Stimulated activated CD8-positive, alpha-beta memory T cell treated with anti-CD3 and anti-CD28 coated beads, Interleukin-15, amount 100 ng/mL, for 24 hours (primary cell): Measurements from ENCODE around the gene EHBP1L1.
A peak's percentile ranks its signal among the peaks of the same experiment; 100 is the strongest.

ENCODE experiments used
- DNase-seq: peaks from one replicate; pipeline ENCODE4 v3.0.0-alpha.2; 2020; ENCODE audit warnings: low read depth

The EHBP1L1 gene

DNA sequence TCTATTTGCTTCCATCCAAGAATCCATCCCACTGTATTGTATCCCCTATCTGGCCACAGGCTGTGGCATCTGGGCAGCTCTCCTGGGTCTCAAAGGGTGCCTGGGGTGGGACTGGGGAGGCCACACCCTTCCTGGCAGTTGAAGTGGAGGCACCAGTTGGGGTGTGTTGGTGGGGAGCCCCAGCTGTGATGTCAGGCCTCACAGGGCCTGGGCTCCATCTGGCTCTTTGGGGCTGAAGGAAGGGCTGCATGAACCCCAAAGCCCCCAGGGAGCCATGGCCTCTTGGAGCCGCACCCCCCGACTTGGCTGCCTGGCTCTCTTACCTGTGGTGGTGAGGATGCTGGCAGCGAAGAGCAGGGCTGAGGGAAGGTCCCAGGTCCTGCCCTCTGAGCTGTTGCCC lies 19.3 kb downstream of the EHBP1L1 start:
- no peak for DNase-seq

DNA sequence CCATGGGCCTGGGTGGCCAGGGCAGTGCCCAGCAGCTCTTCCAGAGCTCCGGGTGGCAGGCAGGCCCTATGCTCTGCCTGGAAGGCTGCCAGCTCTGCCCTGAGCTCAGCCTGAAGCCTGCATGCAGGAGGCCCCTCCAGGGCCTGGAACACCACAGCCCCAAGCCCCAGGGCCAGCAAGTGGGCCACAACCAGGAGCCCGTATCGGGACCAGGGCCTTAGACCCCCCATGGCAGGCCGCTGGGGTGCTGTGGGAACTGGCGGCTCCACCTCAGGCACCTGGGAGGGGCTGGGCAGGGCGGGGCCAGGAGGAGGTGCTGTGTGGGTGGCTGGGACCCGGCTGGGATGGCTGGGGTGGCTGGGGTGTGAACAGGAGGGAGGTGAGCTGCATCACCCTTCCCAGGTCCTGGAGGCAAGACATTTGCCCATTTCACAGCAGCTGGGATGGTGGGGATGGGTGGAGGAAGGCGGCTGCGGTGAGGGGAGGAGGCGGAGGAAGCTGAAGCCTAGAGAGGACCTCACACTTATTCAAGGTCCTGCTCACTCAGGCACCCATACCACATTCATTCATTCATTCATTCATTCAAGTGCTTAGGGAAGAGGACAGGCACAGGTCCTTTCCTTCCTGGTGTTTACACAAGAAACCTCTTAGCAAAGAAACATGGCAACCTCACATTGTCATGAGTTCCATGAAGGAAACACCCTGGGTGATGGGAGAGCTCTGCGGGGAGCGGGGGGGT lies 19.9 kb downstream of the EHBP1L1 start, which contains the start of gene KCNK7:
TSS of gene KCNK7 (minus strand) at position 258 of the 739 bp plus-strand sequence. CDS start at position 230, 28 bp downstream.
- DNase-seq = no peak

DNA sequence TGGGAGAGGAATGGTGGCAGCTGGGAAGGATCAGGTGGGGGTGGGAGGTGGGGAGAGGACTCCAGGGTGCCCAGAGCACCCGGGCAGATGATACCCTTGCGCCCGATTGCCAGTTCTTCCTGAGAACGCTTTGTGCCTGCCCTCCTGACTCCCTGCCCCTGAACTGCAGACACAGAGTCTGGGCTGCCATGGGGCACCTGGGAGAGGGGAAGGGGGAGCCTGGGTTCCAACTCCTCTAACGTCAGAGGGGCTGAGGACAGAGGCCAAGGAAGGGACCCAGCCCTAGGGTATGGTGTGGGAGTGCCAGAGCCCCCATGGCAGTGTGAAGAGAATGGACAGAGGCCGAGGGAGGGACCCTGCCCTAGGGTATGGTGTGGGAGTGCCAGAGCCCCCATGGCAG lies 20.7 kb downstream of the EHBP1L1 start:
- DNase-seq = no peak

DNA sequence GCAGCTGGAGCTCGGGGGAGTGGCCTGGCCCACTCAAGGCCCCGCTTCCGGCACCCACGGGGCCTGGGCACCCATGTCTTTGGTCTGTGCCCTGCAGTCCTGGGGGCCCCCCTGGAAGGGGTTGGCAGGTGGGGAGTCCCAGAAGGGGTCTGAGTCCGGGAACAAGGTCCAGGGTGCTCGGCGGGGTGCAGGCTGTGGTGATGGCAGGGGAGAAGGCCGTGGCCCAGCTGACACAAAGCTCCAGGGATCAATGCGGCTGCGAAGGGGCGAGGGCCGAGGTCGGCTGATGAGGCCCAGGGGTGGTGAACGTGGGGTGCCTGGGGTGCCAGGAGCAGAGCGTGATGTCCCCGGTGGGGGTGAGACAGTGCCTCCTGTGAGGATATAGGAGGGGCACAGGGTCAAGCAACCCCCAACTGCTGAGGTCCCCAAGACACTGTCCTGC lies 22.4 kb downstream of the EHBP1L1 start:
- DNase-seq = no peak

DNA sequence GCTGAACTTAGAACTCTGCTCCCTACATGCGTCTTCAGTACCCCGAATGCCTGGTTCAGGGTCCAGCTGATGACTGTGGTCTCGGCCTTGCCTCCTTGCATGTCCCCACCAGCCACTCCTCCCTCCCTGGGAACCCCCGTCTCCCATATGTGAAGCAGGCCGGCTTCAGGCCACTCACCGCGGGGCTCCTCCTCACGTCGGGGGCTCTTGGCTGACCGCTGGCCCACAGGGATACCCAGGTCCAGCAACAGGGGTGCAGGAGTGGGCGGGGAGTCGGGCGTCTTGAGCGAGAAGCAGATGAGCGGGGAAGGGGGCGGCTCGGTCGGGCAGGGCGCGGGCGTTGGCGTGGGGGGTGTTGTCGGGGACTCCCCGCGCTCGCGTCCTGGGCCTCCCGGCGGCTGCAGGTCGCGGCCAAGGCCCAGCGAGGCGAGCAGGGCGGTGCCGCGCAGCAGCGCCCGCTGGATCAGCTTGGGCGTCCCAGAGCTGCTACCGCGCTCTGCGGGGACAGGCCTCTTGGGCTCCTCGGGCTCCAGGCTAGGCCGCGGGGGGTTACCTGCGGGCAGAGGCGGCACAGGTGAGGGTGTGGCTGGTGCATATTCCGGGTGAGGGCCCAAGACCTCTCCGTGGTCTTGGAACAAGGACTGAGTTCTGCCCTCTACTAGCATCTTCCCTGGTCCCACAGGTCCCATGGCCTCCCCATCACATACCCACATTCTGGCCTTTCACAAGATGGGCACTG lies 23.5 kb downstream of the EHBP1L1 start:
- DNase-seq = no peak

DNA sequence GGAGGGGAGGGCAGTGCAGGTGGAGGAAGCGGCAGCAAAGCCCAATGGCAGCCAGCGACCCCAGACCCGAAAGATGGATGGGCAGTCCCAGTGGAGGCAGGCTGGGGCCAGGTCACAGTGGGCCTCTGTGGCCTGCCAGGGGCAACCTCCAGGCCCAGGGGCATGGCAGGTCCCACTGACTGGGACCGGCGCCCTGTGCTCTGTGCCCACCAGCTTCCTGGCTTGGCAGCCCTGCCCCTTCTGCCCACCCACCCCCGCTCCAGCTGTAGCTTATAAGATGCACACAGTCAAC lies 24.0 kb downstream of the EHBP1L1 start:
- DNase-seq = no peak

DNA sequence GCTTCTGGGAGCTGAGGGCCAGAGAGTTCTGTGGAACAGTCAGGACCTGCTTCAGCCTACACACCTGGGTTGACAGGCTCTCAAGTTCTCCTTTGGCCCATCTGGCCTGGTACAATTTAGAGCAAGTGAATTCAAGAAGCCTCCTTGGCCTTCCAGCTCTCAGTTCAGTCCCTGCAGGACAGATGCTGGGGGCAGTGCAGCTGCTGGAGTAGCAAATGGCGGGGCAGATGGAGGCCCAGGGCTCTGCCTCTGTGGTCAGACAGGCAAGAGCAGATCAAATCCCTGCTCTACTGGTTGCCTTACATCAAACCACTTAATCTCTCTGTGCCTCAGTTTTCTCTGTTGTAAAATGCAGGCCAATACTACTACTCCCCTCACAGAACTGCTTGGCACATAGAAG lies 28.4 kb downstream of the EHBP1L1 start:
- DNase-seq = no peak

DNA sequence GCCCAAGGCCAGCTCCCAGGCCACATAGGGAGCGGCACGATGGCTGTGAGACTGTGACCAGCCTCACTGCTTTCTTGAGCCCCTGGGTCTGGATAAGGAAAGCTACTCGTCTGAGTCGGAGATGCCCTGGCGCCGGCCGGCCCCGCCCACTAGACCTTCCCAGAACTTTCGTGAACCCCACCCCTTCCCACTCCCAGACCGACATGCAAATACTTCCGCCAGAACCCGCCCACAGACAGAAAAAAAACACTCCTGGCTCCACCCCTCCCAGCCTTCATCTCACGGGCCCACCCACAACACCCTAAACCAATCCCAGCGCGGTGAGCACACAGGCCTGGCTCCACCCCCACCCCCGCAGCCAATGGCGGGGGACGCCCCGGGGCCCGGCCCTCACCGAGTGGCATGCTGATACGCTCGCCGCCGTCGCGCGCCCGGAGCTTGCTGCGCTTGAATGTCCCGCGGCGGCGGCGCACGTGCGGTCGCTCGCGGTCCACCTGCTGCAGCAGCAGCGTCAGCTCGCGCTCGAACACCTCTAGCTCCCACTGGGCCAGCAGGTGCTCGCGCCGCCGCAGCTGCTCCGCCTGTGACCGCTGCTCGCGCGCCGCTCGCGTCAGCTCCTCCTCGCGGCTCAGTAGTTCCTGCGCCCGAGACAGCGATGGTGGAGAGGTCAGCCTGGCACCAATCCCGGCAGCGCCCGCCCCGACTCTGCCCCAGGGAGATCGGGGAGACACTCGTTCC lies 31.2 kb downstream of the EHBP1L1 start:
- no peak for DNase-seq

DNA sequence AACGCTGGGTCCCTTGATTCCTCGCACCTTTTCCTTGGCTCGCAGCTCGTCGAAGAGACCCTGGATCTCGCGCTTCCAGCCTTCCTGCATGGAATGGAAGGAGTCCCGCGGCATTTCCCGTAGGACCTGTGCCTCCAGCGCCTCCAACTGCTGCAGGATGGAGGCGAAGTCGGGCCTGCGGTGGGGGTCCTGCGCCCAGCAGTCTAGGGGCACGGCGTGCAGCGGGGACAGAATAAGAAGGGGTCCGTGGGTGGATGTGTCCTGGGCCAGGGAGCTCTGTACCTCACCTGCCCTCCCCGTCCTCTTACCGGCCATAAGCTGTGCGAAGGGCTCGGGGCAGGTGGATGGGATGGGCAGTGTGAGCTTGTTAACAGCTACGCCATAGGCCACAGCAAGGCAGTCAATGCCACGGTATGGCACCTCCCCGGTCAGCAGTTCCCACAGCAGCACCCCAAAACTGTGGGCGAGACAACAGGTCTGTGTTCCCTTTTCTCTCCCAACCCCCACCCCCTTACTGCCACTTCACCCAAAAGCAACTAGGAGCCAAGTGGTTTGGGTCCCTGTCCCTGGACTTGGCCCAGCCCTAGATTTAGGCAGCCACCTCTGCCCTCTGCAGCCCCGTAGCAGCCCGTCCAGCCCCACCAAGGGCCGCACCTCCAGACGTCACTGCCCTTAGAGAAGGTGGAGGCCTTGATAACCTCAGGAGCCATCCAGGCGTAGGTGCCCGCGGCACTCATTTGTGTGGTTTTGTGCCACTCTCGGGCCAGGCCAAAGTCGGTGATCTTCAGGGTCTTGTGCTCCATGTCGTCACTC lies 32.0 kb downstream of the EHBP1L1 start:
- no peak for DNase-seq

DNA sequence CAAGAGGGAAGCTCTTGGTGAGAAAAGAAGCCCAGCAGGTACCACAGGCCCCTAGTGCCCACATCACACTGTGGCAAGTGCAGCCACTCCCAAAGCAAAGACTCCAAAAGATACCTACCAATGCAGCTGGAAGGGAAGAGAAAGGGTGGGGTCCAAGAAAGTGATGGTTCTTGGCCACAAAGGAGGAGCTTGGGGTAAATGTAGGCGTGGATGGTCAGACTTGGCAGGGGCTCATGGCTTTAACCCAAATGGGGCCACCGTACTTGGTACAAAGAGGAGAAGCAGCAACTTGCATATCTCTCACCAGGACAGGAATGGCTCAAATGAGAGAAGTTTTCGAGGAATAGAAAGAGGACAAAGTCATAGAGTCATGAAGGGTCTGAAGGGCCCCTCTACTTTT lies 33.4 kb downstream of the EHBP1L1 start:
- DNase-seq = no peak

DNA sequence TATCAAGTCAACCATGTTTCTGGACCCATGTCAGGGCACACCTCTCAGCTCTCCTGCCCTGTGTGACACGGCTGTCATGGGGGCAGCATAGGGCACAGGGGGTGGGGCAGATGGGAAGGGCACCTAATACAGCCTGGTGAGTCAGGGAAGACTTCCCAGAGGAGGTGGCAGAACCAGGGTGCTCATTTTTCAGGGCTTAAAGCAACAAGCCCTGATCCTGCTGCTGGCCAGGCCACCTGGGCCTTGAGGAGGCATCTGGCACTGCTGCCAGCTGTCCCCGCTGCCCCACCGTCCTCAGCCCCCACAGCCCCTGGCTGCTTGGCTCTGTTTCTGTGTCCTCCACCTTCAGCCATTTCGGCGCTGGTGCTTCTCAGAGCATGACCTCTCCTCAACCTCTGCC lies 33.8 kb downstream of the EHBP1L1 start:
- DNase-seq = no peak

DNA sequence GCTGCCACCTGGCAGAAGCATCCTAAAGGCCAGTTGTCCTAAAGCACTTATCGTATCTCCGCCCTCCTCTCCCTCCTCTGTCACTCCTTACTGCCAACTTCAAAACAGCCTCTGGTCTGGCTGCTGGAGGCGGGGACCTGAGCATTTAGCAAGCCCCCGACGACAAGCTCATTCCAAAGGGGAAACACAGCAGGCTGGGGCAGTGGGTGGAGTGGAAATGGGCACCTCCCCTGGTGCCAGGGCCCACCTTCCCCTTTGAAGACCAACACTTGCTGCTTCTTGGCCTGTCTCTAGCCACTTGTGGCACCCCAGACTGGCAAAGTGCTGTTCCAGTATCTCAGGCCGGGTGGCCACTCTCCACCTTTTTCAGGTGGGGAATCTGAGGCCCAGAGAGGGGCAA lies 34.6 kb downstream of the EHBP1L1 start:
- DNase-seq = no peak

DNA sequence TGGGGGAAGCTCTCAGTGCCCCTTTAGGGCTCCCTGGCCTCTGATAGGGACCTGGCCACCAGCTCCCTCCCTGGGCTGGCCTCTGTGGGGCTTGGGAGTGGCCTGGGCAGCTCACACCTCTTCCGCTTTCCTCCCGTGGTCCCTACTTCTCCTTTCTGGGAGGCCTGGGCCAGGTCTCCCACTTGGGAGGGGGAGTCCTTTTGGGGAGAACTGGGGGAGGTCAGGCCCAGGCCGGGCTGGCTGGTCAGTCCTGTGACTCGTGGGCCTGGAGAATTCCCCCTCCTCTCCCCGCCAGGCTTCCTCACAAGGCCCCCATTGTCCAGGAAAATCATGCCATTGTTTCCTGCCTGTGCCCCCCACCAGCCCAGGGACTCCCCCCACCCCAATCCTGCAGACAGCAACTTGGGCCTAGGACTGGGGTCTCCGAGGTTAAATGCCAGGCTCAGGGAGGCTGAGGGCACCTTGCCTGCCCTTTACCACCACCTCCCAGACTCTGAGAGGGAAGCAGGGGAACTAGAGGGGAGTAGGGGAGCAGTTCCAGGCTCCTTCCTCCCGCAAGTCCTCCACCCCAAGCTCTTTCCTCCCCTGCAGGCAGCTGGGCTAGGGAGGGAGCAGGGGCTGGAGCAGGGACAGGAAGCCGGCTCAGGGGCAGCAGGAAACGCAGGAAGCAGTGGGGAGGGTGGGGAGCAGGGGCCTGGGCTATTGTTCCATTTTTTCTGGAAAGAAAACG lies 35.3 kb downstream of the EHBP1L1 start:
- no peak for DNase-seq

DNA sequence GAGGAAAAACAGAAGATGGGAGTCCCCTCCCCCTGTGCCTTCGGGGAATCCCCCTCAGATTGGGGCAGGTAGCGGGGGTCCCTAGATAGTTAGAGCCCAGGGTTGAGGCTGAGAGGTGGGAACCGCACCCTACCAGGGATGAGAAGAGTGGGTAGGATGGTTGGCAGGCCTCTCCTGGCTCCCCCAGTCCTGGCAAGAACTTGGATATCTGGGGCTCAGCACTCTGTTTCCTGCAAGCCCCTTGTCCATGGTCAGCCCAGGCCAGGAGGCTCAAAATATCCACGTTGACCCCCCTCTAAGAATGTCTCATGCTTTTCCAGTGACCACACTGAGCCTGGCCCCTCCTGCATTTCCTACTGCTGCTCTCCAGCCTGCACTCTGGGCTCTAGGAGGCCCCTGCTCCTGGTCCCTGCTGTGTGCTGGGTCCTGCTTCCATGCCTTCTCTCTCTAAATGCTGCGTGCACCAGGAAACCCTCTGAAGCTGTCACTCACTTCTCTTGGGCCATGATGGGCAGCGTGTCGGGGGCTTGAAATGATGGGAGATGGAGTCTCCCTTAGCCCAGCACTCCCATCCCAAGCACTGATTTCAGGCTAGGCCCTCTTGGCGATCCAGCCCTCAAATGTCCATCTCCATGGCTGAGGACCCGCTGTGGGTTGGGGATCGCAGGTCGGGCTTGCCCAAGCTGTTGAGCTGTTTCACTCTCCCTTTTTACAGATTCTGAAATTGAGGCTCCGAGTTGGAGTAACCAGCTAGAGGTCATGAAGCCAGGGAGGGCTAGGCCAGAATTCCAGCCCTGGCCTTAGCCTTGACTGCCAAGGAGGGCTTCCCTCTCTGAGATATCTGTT lies 36.1 kb downstream of the EHBP1L1 start:
- no peak for DNase-seq

DNA sequence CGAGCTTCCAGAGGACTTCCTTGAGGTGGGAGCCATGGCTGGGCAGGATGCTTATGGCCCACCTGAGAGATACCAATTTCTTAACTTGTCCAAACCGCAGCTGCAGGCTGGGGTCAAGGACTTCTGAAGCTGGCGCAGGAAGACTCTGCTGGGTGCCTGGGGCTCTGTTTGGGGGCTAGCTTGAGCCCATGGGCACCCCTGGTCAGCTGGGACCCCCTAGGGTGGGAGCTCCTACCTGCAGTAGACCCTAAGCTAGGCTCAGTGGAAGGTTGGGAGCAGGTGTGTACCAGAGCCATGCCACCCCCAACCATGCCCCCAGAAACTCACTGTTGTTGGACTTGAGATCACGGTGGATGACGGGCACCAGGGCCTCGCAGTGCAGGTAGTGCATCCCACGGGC lies 36.8 kb downstream of the EHBP1L1 start:
- no peak for DNase-seq

DNA sequence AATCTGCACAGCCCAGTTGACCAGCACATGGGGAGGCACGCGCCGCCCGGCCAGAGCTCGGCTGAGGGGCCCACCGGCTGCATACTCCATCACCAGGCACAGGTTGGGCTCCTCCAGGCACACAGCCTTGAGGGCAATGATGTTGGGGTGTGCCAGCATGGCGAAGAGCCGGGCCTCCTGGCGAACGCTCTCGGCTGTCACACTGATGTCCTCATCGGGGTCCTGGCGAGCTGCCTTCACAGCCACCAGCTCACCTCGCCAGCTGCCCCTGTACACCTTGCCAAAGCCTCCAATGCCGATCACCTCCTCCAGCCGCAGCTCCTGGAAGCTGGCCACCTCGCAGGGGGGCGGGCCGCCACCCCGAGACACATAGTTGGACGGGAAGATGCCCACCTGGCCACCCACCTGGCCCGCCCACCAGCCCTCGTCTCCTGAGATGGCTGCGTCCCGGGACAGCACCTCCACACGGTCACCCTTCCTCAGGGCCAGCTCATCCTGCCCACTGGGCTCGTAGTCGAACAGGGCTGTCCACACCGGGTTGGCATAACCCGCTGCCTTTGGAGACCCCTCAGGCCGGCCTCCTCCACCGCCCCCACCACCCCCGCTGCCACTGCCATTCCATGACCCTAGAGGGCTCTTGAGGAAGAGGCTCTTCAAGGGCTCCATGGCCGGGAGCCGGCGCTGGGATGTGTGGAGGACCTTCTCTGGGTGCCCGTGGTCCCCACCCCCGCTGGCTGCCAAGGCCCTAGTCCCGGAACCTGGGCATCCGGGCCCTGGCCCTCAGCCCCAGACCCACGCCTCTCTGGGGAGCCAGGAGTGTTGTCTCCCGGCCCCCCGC lies 37.5 kb downstream of the EHBP1L1 start:
- DNase-seq = no peak

DNA sequence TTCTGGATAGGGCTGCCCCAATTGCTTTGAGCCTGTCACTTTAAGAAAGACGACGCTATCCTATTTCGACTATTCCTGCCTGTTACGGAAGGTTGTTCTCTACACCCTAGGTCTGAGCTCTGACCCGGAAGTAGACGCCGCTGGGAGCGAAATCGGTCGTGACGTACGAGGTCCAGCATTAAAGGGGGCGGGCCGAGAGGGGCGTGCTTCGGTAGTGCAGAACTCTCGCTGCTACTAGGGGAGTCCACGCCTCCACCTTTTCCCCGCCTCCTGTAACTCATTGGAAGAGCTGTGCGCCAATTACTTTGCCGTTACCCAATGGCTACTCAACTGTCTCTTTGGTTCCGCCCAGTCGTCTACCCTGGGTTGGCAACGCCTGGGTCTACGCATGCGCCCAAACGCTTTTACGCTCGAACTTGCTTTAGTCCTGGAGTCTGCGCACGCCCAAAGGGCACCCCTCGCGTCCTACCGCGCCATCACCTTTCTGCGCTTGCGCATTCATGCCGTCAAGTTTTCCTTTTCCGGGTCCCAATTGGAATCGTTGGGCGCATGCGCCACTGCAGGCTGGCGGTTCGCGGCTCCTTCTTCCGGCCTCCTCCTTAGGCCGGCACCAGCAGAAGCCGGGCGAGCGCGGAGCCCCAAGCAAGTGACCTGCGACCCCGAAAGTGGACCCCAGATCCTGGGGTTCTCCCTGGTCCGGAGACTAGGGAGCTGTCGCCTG lies 39.5 kb downstream of the EHBP1L1 start, which contains the start of gene PCNX3:
TSS of gene PCNX3 (plus strand) at position 548 of the 721 bp plus-strand sequence. CDS start 536 bp downstream, outside the sequence.
- DNase-seq = peak; percentile 98

DNA sequence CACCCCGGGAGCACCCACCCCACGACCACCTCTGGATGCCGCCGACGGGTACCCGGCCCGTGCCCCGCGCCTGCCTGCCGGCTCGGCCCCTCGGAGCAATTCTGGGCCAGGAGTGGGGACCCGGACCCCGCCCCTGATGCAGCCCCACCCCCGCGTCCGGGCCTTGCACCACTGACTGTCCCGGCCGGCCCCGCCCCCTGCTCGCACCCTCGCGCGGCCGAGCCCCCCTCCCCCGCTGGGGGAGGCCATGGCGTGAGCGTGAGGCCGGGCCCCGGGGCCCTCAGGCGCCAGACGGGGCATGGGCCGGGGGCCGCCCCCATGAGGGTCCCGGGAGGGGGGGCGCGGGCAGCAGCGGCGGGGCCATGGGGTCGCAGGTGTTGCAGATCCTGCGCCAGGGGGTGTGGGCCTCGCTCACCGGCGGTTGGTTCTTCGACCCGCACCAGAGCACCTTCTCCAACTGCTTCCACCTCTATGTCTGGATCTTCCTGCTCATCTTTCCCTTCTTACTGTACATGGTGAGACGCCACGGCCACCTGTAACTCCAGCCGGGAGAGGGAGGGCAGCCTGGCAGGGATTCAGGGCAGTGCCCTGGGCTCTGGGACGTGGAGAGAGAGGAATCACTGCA lies 40.2 kb downstream of the EHBP1L1 start:
- no peak for DNase-seq
